HTERT RPE-1 (cell line): Measurements from ENCODE around the gene TM9SF4.

ENCODE experiments used
- in situ Hi-C: fragments of 300-500 bp; cut with MboI; formaldehyde crosslinking; loops from 4 replicates; pipeline ENCODE4 v1.14.3; 2020; ENCODE audit warnings: low sequenced_read_pairs

Gene TM9SF4

GRCh38 chr20:32205843-32206759 is 96.6 kb downstream of the TM9SF4 start:
- in situ Hi-C loops: no loop called here

DNA sequence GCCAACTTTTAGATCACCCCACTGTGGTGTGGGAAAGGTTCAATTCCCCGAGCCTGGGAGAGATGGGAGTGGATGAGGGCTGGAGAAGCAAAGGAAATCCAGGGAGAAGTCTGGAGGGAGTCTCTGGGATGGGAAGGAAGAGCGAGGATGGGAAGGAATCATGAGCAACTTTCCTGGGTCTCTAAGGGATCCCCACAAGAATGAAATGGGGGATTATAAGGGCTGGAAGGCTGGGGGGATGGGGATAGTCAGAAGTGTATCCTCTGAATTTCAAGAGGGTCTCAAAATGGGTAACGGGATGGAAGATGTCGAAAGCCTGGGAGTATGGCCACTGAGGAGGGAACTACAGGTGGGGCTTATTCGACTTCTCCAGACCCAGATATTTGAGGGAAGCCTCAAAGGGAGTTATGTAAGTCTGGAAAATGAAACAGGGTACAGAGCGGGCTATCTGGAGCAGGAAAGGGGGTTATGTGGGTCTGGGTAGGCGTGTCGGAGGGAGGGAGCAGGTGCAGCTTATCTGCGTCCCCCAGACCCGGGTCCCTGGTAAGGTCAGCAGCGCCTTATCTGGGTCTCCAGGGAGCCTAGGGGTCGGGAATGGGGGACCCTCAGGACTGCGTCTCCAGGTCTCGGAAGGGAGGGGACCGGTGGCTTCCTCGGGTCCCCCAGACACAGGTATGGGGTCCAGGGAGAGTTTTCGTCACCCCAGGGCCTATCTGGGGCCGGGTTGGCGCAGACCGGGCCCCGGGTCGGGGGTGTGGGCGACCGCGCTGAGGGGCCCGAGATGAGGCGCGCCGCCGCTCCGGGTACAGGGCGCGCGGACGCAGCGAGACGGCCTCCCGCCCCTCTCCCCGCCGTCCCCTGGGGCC is 97.5 kb downstream of the TM9SF4 start:
- in situ Hi-C loops: no loop called here

GRCh38 chr20:32207626-32208498 is 98.3 kb downstream of the TM9SF4 start, which contains the start of the genes PLAGL2 and POFUT1:
Gene PLAGL2 (minus strand): TSS chr20:32207743. CDS start chr20:32202178, 5,565 bp downstream.
Gene POFUT1 (plus strand): TSS chr20:32207880. CDS start chr20:32207942, 62 bp downstream.
- in situ Hi-C loops: no loop called here

- in situ Hi-C loops: no loop called here
These were observed 99.1 kb downstream of the TM9SF4 start for GRCh38 chr20:32208499-32209154.

DNA sequence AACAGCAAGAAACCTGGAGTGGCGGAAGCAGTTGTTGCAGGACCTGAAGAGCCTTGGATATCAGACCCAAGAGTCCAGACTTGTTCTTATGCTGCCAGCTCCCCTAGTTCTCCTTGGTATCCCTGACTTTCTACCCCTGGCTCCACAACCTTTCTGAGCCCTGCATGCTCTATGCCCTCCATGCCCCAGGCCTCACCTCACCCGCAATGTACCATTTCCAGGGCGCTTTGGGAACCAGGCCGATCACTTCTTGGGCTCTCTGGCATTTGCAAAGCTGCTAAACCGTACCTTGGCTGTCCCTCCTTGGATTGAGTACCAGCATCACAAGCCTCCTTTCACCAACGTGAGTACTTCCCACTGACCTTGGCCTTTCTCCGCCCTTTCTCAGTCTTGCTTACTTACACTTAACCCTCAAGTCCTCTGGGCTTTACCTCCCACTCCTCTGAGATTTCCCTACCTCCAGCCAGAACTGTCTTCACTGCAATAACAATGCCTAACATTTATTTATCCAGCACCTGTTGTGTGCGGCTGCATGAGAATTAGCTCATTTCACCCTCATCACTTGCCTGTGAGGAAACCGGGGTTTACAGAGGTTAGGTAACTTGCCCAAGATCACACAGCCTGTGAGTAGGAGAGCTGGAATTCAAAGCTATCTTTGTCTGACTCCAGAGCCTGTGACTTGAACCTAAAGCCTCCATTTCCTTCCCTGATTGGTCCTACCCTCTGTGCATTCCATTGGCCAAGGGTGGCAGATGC is 100.5 kb downstream of the TM9SF4 start:
- in situ Hi-C loops: no loop called here

DNA sequence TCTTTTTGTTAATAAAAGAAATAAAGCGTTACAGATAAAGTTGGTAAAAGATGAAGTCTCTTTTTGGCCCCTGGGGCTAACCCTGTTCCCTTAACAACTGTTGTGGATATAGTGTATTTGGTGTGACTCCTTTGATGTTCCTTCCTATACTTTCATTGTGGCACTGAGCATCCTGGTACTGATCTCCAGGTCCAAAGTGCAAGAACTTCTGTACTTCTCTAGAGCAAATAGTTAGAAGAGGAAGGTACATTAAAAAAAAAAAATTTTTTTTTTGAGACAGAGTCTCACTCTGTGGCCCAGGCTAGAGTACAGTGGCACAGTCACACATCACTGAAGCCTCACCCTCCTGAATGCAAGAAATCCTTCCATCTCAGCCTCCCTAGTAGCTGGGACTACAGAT is 104.4 kb downstream of the TM9SF4 start:
- in situ Hi-C loops: no loop called here

- in situ Hi-C loops: no loop called here
These were observed 105.6 kb downstream of the TM9SF4 start for GRCh38 chr20:32215147-32215546.

DNA sequence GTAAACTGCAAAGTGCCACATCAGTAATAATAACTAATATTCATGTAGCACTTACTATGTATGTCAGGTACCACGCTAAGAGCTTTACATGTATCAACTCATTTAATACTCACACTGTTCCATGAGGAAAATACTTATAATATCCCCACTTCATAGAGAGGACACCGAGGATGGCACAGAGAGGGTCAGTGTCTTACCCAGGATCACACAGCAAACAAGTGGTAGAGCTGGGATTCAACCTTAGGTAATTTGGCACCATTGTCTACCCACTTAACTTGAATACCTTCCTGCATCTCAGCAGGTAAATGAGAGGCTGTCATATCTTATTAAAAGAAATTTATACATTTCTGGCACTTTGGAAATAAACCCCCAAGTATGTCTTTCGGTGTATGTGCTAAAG is 106.2 kb downstream of the TM9SF4 start:
- in situ Hi-C loops: no loop called here

GRCh38 chr20:32216179-32217142 is 106.9 kb downstream of the TM9SF4 start:
- in situ Hi-C loops: no loop called here
